HPDE6-E6E7 (cell line): ENCODE data around the gene HKDC1.
"Not testable (repeated sequence)": the region's sequence is repeated elsewhere in the genome, so short reads cannot be mapped to it uniquely, and the experiment has no call there.

Source experiments
- DNase-seq: peaks from one replicate; pipeline ENCODE4 v3.0.0; 2011; ENCODE audit warnings: missing footprints; ENCODE audit errors: extremely low spot score

The HKDC1 gene

GRCh38 chr10:69279110-69279509 is 59.0 kb downstream of the HKDC1 start:
- DNase-seq: no peak

- no peak for DNase-seq
Measured at GRCh38 chr10:69281507-69282413, 61.6 kb downstream of the HKDC1 start.

GRCh38 chr10:69284402-69284801 is 64.3 kb downstream of the HKDC1 start:
- not testable (repeated sequence) for DNase-seq

GRCh38 chr10:69285699-69286098 is 65.6 kb downstream of the HKDC1 start:
- DNase-seq: no peak

- no peak for DNase-seq
Measured at GRCh38 chr10:69287181-69287580, 67.0 kb downstream of the HKDC1 start.

- no peak for DNase-seq
Measured at GRCh38 chr10:69290993-69291392, 70.9 kb downstream of the HKDC1 start.

- DNase-seq: no peak
Measured at GRCh38 chr10:69292459-69292858, 72.3 kb downstream of the HKDC1 start.

- DNase-seq: no peak
Measured at GRCh38 chr10:69295027-69295636, 75.0 kb downstream of the HKDC1 start.

- DNase-seq: no peak
Measured at GRCh38 chr10:69303632-69304051, 83.5 kb downstream of the HKDC1 start.

- DNase-seq: no peak
Measured at GRCh38 chr10:69306421-69306820, 86.3 kb downstream of the HKDC1 start.

GRCh38 chr10:69307434-69307833 is 87.3 kb downstream of the HKDC1 start:
- no peak for DNase-seq

- not testable (repeated sequence) for DNase-seq
Measured at GRCh38 chr10:69308304-69308703, 88.2 kb downstream of the HKDC1 start.

GRCh38 chr10:69311309-69311708 is 91.2 kb downstream of the HKDC1 start:
- no peak for DNase-seq

- DNase-seq: no peak
Measured at GRCh38 chr10:69312528-69312927, 92.4 kb downstream of the HKDC1 start.

GRCh38 chr10:69315100-69315542 is 95.0 kb downstream of the HKDC1 start:
- no peak for DNase-seq

GRCh38 chr10:69315610-69316312 is 95.6 kb downstream of the HKDC1 start:
- DNase-seq: no peak

- no peak for DNase-seq
Measured at GRCh38 chr10:69316313-69317059, 96.4 kb downstream of the HKDC1 start.
